SK-N-SH (cell line): Measurements from ENCODE around the gene MAPK8IP3.

Source experiments
- CTCF ChIP-seq: fragments of 200-600 bp; sonication (generic); IDR thresholded peaks from 2 replicates; pipeline ENCODE4 v1.6.1; 2017; ENCODE audit warnings: antibody characterized with exemption, mild to moderate bottlenecking, moderate library complexity
- EP300 ChIP-seq, 2 experiments: IDR thresholded peaks; 2 replicates each; pipeline versions ENCODE4 v1.4.0 to v1.6.1; 2012; ENCODE audit warnings: borderline replicate concordance in 1 of 2, low read depth in 1 of 2, low read length in 1 of 2
- EZH2phosphoT487 ChIP-seq: fragments of 200-600 bp; sonication (generic); IDR thresholded peaks from 2 replicates; pipeline ENCODE4 v1.6.1; 2017; ENCODE audit warnings: low read depth, mixed run types, mild to moderate bottlenecking, antibody characterized with exemption, moderate library complexity, borderline replicate concordance
- FOXM1 ChIP-seq: IDR thresholded peaks from 2 replicates; pipeline ENCODE4 v1.4.0; 2012; ENCODE audit warnings: low read depth, mild to moderate bottlenecking
- GABPA ChIP-seq: IDR thresholded peaks from 2 replicates; pipeline ENCODE4 v1.4.0; 2012; ENCODE audit warnings: low read depth, mild to moderate bottlenecking
- GATA2 ChIP-seq: sonication (generic); formaldehyde crosslinking; IDR thresholded peaks from 2 replicates; pipeline ENCODE4 v1.5.0; 2020; ENCODE audit warnings: mild to moderate bottlenecking, missing genetic modification reagents
- JUND ChIP-seq: IDR thresholded peaks from 2 replicates; pipeline ENCODE4 v1.4.0; 2012
- MXI1 ChIP-seq: IDR thresholded peaks from 2 replicates; pipeline ENCODE4 v1.6.1; 2012; ENCODE audit warnings: mild to moderate bottlenecking, low read depth, low read length, improper control_type of control experiment
- POLR2AphosphoS5 ChIP-seq: IDR thresholded peaks from 2 replicates; pipeline ENCODE4 v1.6.1; 2012; ENCODE audit warnings: low read depth, low read length
- RFX5 ChIP-seq: IDR thresholded peaks from 2 replicates; pipeline ENCODE4 v1.6.1; 2012; ENCODE audit warnings: mild to moderate bottlenecking, improper control_type of control experiment, low read length
- USF2 ChIP-seq: fragments of 150-350 bp; IDR thresholded peaks from 2 replicates; pipeline ENCODE4 v1.6.1; 2017; ENCODE audit warnings: antibody characterized with exemption, low read length, low read depth, borderline replicate concordance
- TF ChIP-seq, protein P1 (sequence below): IDR thresholded peaks from 2 replicates; pipeline ENCODE4 v1.6.1; 2012; ENCODE audit warnings: mild to moderate bottlenecking, low read depth, low read length, moderate library complexity
- TF ChIP-seq, protein P2 (sequence below): IDR thresholded peaks from 2 replicates; pipeline ENCODE4 v1.4.0; 2012; ENCODE audit warnings: low read depth
- TF ChIP-seq, protein P3 (sequence below): IDR thresholded peaks from 2 replicates; pipeline ENCODE4 v1.4.0; 2012; ENCODE audit warnings: low read depth, borderline replicate concordance

GRCh38 chr16:1817276-1817589 is 111.2 kb downstream of the MAPK8IP3 start:
- no peak for TF ChIP-seq CTCF
- TF ChIP-seq JUND = no peak
- TF ChIP-seq, protein P1, sequence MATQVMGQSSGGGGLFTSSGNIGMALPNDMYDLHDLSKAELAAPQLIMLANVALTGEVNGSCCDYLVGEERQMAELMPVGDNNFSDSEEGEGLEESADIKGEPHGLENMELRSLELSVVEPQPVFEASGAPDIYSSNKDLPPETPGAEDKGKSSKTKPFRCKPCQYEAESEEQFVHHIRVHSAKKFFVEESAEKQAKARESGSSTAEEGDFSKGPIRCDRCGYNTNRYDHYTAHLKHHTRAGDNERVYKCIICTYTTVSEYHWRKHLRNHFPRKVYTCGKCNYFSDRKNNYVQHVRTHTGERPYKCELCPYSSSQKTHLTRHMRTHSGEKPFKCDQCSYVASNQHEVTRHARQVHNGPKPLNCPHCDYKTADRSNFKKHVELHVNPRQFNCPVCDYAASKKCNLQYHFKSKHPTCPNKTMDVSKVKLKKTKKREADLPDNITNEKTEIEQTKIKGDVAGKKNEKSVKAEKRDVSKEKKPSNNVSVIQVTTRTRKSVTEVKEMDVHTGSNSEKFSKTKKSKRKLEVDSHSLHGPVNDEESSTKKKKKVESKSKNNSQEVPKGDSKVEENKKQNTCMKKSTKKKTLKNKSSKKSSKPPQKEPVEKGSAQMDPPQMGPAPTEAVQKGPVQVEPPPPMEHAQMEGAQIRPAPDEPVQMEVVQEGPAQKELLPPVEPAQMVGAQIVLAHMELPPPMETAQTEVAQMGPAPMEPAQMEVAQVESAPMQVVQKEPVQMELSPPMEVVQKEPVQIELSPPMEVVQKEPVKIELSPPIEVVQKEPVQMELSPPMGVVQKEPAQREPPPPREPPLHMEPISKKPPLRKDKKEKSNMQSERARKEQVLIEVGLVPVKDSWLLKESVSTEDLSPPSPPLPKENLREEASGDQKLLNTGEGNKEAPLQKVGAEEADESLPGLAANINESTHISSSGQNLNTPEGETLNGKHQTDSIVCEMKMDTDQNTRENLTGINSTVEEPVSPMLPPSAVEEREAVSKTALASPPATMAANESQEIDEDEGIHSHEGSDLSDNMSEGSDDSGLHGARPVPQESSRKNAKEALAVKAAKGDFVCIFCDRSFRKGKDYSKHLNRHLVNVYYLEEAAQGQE = no peak
- no peak for TF ChIP-seq RFX5
- no peak for TF ChIP-seq EZH2phosphoT487
- TF ChIP-seq GATA2 (CRISPR knock-in tag) = no peak
- no peak for TF ChIP-seq FOXM1
- no peak for TF ChIP-seq GABPA
- no peak for TF ChIP-seq USF2
- no peak for TF ChIP-seq EP300 (IDR thresholded peaks at IDR 0.05; ENCODE audit: borderline replicate concordance in 1 of 2, low read depth in 1 of 2, low read length in 1 of 2)
- no peak for TF ChIP-seq POLR2AphosphoS5
- TF ChIP-seq, protein P2, sequence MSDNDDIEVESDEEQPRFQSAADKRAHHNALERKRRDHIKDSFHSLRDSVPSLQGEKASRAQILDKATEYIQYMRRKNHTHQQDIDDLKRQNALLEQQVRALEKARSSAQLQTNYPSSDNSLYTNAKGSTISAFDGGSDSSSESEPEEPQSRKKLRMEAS = no peak
- no peak for TF ChIP-seq MXI1
- TF ChIP-seq, protein P3, sequence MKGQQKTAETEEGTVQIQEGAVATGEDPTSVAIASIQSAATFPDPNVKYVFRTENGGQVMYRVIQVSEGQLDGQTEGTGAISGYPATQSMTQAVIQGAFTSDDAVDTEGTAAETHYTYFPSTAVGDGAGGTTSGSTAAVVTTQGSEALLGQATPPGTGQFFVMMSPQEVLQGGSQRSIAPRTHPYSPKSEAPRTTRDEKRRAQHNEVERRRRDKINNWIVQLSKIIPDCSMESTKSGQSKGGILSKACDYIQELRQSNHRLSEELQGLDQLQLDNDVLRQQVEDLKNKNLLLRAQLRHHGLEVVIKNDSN = no peak
